ENCODE measurements around the gene SLK.

SLK gene

GRCh38 chr10:103941801-103942200 lies 25.1 kb upstream of the SLK start:
- no peak for DNase-seq (ENCODE audit: low read depth in 2 of 2)

- no peak for DNase-seq (ENCODE audit: low read depth in 2 of 2)
Measured at GRCh38 chr10:103942866-103943265, 24.1 kb upstream of the SLK start.

- DNase-seq (ENCODE audit: low read depth in 2 of 2), result no peak
Measured at GRCh38 chr10:103947799-103948516, 19.0 kb upstream of the SLK start.

GRCh38 chr10:103949728-103950127 lies 17.2 kb upstream of the SLK start:
- no peak for DNase-seq (ENCODE audit: low read depth in 2 of 2)

- no peak for DNase-seq (ENCODE audit: low read depth in 2 of 2)
Measured at GRCh38 chr10:103951183-103951582, 15.8 kb upstream of the SLK start.

- DNase-seq (ENCODE audit: low read depth in 2 of 2), result no peak
Measured at GRCh38 chr10:103951942-103952341, 15.0 kb upstream of the SLK start.

- DNase-seq (ENCODE audit: low read depth in 2 of 2), result no peak
Measured at GRCh38 chr10:103954543-103954942, 12.4 kb upstream of the SLK start.

- DNase-seq (ENCODE audit: low read depth in 2 of 2), result no peak
Measured at GRCh38 chr10:103958996-103959395, 7.9 kb upstream of the SLK start.

GRCh38 chr10:103960103-103960502 lies 6.8 kb upstream of the SLK start:
- DNase-seq (ENCODE audit: low read depth in 2 of 2), result no peak

GRCh38 chr10:103967448-103968071 lies 620 bp downstream of the SLK start:
- peak in 1 of 2 donors; percentile 16 for DNase-seq (ENCODE audit: low read depth in 2 of 2)

- no peak for DNase-seq (ENCODE audit: low read depth in 2 of 2)
Measured at GRCh38 chr10:103968441-103969391, 1.8 kb downstream of the SLK start.

- DNase-seq (ENCODE audit: low read depth in 2 of 2), result no peak
Measured at GRCh38 chr10:103969436-103969835, 2.5 kb downstream of the SLK start.

GRCh38 chr10:103969857-103970627 lies 3.1 kb downstream of the SLK start:
- DNase-seq (ENCODE audit: low read depth in 2 of 2), result no peak

GRCh38 chr10:103975169-103975568 lies 8.2 kb downstream of the SLK start:
- no peak for DNase-seq (ENCODE audit: low read depth in 2 of 2)

- DNase-seq (ENCODE audit: low read depth in 2 of 2), result no peak
Measured at GRCh38 chr10:103977204-103977603, 10.3 kb downstream of the SLK start.

- no peak for DNase-seq (ENCODE audit: low read depth in 2 of 2)
Measured at GRCh38 chr10:103979530-103979929, 12.6 kb downstream of the SLK start.

- DNase-seq (ENCODE audit: low read depth in 2 of 2), result no peak
Measured at GRCh38 chr10:103980288-103980906, 13.5 kb downstream of the SLK start.

- no peak for DNase-seq (ENCODE audit: low read depth in 2 of 2)
Measured at GRCh38 chr10:103982639-103983038, 15.7 kb downstream of the SLK start.

- no peak for DNase-seq (ENCODE audit: low read depth in 2 of 2)
Measured at GRCh38 chr10:103983367-103983911, 16.5 kb downstream of the SLK start.

GRCh38 chr10:103985726-103986125 lies 18.8 kb downstream of the SLK start:
- no peak for DNase-seq (ENCODE audit: low read depth in 2 of 2)

GRCh38 chr10:103986360-103986759 lies 19.4 kb downstream of the SLK start:
- no peak for DNase-seq (ENCODE audit: low read depth in 2 of 2)

Measured in stimulated activated CD4-positive, alpha-beta T cell treated with anti-CD3 and anti-CD28 coated beads, Interleukin-4, amount 100 ng/mL, for 48 hours (primary cell).